Left kidney (tissue), 2 donors: ENCODE measurements around the gene FMC1. TPM values are rescaled to one million over a fixed set of nuclear protein-coding genes. Genes with fewer than 3 reads are reported as not detected.
"Not testable (repeated sequence)": the region's sequence is repeated elsewhere in the genome, so short reads cannot be mapped to it uniquely, and the experiment has no call there.

ENCODE experiments used
- DNase-seq: peaks from one replicate; pipeline ENCODE4 v3.0.0-alpha.2; 2013
- polyA plus RNA-seq: library from polyadenylated mRNA; unstranded; fragments of 120-200 nt; gene quantifications from one replicate; pipeline ENCODE4 v1.2.1, GENCODE V29; 2013; ENCODE audit not compliant: insufficient read length

Gene FMC1
- polyA plus RNA-seq, 1 donor, result 22.8 TPM

- no peak for DNase-seq
These were observed 2.1 kb upstream of the FMC1 start for GRCh38 chr7:139339025-139339424.

GRCh38 chr7:139339698-139340036 is 1.5 kb upstream of the FMC1 start:
- no peak for DNase-seq

DNA sequence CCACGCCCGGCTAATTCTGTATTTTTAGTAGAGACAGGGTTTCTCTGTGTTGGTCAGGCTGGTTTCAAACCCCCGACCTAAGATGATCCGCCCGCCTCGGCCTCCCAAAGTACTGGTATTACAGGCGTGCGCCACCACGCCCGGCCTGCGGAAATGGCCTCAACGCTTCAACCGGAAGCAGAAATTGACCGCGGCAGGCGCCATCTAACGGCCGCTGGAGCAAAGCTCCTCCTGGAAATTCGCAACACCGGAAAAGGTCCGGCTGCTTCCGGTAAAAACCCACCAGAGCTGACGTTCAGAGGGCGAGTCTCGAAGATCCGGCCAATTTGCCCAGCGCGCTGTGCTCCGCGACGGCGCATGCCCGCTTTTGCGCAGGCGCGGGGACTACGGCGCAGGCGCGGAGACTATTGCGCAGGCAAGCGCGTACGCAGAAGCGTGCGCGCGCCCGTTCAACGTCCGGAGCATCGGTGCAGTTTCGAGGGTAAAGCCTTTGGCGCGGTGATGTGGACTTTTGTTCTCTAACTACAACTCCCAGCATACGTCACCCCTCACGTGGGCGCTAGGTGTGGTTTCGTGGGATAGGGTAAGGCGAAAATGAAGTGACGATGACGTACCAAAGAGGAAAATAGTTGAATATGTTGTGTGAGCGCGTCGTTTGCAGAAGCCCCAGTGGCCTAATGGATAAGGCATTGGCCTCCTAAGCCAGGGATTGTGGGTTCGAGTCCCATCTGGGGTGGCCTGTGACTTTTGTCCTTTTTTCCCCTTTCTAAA is 915 bp upstream of the FMC1 start:
- peak; percentile 100 for DNase-seq

- DNase-seq, result no peak
These were observed 404 bp upstream of the FMC1 start for GRCh38 chr7:139340808-139341057.

- no peak for DNase-seq
These were observed 664 bp downstream of the FMC1 start for GRCh38 chr7:139341776-139342226.

DNA sequence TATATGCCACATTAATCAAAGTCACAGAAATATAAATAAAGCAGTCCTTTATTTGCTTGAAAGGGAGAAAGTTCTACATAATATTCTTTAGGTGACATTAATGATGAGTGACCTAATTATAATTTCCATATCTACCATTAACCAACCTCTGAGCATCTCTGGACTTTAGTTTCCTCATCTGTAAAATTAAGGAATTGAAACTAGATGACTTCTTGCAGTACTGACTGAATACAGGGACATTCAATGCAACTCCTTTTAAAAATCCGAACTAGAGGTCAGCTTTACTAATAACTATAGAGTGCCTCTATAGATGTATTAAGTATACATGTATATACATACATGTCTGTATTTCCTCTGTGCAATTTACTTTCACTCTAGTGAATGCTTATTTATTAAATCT is 3.9 kb downstream of the FMC1 start:
- DNase-seq, result no peak

DNA sequence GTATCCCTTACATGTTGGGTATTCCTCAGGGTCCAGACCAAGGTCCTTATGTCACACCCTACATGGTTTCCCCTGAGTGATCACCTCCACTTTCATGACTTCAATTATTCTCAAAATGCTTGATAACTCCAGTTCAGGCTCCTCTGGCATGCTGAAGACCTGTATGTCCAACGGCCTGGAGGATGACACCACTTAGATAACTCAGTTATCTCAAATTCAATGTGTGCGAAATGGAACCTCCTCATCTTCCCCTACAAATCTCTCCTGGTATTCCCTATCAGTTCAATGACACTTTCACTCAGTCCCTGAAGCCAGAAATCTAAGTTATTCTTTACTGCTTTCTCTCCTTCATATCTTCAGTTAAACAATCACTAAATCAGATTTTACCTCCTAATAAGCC is 9.9 kb downstream of the FMC1 start:
- no peak for DNase-seq

DNA sequence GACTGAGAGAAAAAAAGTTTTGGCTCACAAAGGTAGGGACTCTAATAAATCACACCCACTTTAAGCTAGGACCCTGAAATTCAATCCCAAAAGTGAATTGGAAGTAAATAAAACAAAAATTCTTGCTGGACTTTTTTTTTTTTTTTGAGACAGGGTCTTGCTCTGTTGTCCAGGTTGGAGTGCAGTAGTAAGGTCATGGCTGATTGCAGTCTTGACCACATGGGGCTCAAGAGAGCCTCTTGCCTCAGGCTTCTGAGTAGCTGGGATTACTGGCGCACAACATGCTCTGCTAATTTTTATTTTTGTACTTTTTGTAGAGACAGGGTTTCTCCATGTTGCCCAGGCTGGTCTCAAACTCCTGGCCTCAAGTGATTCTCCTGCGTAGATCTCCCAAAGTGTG is 13.6 kb downstream of the FMC1 start:
- DNase-seq, result no peak

DNA sequence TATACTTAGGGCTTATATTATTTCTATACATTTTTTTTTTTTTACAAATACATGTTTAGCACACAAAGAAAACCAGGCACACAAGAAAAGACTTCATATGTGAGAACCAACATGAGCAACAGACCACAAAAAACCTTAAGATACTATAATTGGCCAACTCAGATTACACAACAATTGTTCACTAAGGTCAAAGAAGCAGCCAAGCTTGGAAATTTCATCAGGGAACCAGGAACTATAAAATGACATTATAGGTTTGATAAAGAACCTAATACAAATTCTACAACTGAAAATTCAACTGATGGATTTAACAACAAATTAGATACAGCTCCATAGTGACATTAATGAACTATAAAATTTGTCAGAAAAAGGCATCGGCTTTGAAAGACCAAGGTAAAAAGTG is 14.2 kb downstream of the FMC1 start:
- no peak for DNase-seq

GRCh38 chr7:139357729-139358506 is 16.8 kb downstream of the FMC1 start:
- not testable (repeated sequence) for DNase-seq

GRCh38 chr7:139358541-139359365 is 17.6 kb downstream of the FMC1 start:
- DNase-seq, result peak; percentile 44

DNA sequence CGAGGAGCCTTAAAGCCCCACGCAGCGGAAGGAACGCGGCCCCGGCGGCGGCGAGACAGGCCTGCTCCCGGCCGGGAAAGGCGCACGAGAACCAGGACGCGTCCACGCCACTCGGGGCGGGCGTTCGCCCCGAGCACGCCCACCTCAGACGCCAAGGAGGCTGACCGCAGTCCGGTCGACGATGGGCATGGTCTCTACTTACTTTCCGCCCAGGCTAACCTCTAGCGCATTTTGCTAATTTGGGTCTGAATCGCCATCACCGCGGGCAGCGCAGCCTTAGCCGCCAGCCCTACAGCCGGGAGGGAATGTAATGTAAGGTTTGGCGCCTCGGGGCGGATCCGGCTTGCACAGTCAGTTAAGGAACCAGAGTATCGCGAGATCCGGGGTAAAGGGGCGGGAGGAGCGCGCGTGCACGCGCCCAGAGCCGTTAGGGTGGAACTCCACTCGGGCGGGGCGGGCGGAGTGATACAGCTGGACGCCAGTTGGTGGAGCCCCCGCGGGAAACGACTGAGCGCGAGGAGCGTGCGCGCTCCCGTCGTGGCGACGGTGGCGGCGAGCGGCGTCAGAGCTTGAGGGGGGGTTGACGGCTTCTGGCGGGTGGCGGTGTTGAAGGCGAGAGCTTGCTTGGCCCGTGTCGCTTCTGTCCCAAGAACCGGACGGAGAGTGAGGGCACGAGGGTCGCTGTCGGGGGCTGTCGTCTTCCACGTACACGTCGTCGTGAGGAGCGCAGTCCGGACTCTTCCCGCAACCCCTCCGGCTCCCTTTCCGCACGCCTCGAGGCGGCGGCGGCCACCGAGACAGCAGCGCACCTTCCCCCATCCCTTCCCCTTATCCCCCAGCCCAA is 18.5 kb downstream of the FMC1 start, which contains the start of gene LUC7L2:
Gene LUC7L2, plus strand, starts transcription at position 529 of the 844 bp plus-strand sequence. CDS start 368 bp downstream, outside the sequence.
- DNase-seq, result peak; percentile 99

DNA sequence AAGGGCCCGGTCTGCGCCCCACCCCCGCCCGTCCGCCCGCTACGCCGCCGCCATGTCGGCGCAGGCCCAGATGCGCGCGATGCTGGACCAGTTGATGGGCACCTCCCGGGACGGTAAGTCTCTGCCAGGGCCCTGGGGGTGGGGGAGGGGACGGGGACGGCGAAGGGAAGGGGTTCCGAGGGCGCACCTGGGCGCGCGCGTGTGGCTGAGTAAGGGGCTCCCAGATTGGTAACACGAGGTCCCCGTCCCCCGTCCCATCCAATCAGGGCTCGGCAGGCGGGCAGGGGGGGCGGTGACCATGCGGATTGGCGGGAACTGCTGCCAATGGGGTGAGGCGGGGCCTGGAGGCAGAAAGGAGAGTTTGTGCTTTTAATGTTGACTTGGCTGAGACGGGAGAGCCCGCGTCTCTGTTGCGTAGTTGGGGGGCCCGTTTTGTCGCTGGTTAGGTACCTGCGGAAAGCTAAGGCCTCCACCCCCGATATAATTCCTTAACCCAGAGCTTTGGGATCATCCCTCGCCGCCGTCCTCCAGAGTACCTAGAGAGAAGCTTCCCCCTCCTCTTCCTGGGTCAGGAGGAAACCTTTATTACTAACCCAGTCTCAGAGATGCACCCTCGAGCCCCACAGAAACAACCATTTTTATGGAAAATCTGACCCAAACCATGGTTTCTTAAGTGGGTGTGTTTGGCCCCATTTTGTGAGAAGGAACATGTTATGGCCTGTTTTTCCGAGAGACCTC is 19.2 kb downstream of the FMC1 start:
- DNase-seq, result peak; percentile 95

- DNase-seq, result no peak
These were observed 19.8 kb downstream of the FMC1 start for GRCh38 chr7:139360948-139361307.

DNA sequence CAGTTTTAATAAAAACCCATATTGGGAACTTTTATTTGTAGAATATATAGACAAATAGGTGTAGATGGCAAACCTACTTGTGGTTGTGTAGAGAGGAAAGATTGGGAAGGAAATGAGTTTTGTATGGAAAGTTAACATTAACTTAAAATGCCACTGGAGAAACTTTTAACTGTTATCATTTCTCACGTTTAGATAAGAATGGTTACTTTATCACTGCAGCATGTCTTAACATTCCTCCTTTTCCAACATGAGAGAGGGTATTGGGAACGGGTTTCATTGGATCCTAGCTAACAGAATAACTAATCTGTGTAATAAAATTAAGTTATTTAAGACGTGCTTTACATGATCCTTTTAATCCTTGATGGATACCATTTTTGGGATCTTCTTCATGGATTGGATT is 20.4 kb downstream of the FMC1 start:
- no peak for DNase-seq

DNA sequence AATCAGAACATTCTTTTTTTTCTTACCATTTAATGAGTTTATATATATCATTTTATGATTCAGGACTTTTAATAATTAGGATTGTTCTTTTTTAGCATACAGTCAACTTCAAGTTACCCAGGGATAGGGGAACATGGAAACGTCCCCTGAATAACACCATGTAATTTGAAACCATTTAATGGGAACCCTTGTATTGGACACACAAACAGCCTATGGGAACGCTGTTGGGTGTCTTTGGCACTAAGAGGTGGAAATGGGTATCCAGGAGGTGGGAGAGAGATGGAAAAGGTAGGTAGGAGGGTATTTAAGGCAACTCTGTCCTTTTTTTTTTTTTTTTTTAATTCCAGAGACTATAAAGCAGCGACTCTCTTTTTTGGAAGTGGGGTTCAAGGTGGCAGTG is 21.2 kb downstream of the FMC1 start:
- no peak for DNase-seq

- no peak for DNase-seq
These were observed 21.8 kb downstream of the FMC1 start for GRCh38 chr7:139362981-139363380.

DNA sequence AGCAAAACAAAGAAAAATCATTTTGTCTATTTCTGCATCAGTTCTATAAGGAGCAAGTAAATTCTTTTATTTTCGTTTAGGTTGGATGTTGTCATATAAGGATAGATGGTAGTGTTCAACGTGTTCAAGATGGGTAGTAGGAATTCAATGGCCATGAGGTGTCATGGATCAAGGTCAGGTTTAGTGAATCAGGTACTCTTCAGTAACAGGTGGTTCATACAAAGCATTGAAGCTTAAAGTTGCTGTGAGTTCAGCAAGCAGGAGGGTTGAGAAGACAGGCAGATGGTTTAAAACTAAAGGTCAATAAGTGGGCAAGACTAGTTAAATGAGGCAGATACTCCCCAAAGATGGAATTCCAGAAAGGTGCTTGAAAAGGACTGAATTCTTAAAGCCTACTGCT is 24.2 kb downstream of the FMC1 start:
- DNase-seq, result no peak

GRCh38 chr7:139366400-139366799 is 25.3 kb downstream of the FMC1 start:
- DNase-seq, result no peak

DNA sequence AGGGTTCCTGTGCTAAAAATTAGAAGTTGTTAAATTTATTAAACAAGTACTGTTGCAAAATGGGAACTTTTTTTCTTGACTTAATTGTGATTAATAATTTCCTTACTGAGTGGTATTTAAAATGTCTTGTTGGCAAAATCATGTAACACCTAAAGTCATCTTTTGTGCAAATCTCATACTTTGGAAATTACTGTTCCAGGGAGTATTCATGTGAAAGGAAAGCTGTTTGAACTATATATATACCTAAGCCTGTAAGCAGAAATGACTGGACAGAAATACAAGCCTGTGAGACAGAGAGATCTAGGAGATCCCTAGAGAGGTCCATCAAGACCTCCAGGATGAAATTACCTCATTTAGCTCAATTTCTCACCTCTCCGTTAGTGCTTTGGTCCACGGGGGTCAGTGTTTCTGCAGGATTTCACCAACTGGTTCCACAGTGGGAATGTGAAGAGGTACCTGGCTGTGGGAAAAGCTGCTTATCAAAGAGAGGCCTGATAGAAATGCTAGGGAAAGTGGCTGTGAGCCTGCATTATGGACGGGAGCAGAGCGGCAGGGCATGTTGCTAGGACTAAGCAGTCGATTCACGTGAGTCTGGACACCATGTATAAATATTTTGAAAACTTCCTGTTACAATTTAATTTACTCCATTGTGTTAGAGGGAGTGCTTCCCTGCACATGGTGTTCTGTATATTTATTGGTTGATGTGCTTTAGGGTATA is 26.5 kb downstream of the FMC1 start:
- no peak for DNase-seq
